ENCODE measurements around the gene WDR33. TPM values are rescaled to one million over a fixed set of nuclear protein-coding genes. Genes with fewer than 3 reads are reported as not detected.

WDR33 gene
- total RNA-seq, 1 donor from 2014 or later, result 60.7 TPM

DNA sequence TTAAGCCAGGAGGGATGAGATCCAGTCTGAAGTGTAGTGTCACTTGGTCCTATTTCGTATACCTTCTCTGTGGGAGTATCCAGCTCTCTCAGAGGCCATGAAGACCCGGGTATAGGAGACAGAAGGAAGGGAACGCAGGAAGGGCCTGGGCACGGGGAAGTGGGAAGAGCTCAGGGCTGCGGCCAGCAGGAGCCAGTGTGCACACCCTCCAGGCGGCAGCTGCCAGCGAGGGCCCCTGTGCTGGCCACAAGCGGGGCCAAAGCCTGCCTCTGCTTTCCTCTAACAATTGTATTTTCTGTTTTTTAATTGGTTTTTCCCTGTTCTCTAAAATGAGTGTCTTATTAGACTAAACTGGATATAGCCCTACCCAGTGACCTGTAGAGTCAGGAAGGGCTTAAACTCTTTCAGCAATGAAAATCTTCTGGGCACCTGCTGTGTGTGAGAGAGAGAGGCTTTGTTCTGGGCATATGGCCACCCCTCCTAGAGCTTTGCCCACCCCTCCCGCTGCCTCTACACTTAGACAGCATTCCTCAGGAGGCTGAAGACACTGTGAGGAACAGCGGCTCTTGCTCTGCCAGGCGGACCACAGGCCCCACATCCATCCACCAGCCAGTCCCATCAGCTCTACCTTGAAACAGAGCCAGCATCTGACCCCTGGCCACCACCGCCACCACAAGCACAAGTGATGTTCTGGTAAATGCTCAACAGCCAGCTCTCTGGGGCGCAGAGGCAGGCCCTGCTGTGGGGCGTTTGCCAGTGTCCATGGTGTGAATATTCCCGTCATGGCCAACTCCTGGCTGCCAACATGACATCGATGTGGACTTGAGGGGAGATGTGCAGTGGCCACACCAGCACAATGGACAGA is 155.5 kb downstream of the WDR33 start:
- DNase-seq (ENCODE audit: low read depth), result no peak

DNA sequence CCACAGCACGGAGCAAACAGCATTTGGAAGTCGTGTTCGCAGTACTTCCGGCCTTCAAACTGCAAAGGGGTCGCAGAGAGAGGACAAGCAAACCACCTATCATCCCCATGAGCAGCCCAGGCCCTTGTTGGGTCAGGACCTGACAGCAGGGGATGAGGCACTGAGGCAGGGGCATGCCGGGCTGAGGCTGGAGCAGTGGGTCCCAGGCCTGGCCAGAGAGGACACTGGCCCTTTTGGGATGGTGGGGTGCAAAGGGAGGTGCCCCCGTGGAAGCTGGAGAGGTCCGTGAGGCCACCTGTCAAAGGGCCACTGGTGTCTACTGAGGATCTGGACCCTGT is 156.2 kb downstream of the WDR33 start:
- DNase-seq (ENCODE audit: low read depth), result no peak

DNA sequence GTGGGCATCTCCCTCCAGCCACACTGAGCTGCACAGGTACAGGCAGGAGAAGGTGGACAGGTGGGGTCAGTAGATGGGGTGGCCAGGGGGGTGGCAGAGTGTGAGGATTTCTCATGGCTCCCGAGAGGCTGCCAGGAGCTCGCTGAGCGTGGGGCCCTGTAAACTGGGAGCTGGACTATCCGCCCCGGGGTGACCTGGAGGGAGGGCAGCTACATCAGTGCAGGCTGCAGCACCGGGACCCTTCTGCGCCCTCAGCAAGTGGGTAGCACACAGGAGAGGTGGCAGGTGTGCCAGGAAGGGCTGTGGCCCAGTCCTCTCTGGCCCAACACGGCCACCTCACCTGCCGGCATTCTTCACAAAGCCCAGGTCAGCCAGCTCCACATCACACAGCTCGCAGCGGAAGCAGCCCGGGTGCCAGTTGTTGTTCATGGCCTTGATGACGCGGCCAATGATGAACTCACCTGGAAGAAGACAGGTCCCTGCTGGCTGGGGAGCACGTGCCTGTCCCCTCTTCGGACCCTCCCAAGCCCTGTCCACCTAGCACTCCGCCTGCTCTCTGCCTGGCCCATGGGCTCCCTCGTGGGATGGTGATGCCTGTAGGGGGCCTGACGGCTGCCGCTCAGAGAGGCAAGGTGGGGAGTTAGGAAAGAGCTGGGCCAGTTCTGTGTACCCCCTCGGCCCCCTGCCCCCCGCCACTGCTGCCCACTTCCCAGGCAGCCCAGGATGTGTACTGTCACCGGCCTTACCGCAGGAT is 156.7 kb downstream of the WDR33 start:
- no peak for DNase-seq (ENCODE audit: low read depth)

DNA sequence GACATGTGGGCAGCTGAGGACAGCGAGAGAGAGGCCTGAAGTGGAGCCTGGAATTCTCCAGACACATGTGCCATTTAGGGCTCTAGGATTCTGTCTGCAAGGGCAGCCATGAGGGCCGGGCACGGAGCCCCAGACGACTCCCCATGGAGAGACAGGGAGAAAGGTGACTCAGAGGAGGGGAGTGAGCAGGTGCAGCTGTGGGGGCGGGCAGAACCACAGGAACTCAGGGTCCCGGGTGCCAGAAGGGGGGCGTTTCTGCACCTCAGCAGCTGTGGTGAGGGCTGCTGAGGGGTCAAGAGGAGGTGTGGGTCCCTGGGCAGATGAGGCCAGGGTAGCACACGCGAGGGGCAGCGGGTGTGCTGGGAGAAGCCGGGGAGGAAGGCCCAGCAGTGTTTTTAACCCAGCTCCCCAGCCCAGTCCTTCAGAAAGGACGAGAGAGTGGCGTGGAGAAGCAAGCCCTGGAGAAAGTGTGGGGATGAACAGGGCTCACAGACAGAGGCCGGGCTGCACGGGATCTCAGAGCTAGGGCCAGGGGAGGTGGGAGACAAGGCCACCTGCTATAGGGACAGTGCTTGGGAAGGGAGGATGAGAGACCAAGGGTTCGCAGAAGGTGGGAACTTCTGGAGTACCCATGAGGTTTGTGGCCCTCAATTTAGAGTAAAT is 157.4 kb downstream of the WDR33 start:
- DNase-seq (ENCODE audit: low read depth), result no peak

GRCh38 chr2:127652786-127653357 is 158.1 kb downstream of the WDR33 start:
- no peak for DNase-seq (ENCODE audit: low read depth)

DNA sequence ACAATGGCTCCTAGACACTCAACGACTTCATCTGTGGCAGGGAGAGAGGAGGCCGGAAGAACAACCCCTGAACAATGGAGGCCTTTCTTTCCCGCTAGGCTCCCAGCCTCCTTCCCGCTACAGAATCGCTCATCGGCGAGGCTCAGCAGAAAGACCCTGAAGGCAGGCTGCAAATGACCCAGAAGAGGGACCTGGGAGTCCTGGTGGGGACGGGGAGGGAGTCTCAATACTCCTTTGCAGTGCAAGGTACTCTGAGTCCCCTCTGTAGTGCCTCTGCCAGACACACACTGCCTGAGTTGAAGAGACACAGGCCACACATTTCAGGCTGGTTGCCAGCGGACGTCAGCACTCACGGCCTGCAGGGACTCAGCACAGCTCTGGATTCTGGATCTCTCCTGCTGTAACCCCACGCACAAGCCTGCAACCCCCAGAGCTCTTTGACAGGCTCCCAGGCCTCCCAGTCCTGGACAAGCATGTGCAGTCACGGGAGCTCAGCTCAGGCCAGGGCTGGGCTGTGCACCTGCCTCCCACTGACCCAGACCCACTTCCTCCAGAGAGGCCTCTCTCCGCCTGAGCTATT is 158.9 kb downstream of the WDR33 start:
- DNase-seq (ENCODE audit: low read depth), result no peak

DNA sequence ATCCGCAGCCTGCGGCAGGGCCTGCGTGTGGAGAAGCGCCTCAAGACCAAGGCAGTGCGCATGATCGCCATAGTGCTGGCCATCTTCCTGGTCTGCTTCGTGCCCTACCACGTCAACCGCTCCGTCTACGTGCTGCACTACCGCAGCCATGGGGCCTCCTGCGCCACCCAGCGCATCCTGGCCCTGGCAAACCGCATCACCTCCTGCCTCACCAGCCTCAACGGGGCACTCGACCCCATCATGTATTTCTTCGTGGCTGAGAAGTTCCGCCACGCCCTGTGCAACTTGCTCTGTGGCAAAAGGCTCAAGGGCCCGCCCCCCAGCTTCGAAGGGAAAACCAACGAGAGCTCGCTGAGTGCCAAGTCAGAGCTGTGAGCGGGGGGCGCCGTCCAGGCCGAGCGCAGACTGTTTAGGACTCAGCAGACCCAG is 159.6 kb downstream of the WDR33 start:
- no peak for DNase-seq (ENCODE audit: low read depth)

Other genes starting within 250 kb of the WDR33 start
- not detected in 2 replicates for gene GPR17, start 165.0 kb downstream of the WDR33 start, total RNA-seq
- 0.87 and 3.7 TPM in 2 replicates for gene LIMS2, start 135.6 kb downstream of the WDR33 start, total RNA-seq
- gene SFT2D3, start 109.7 kb downstream of the WDR33 start, total RNA-seq, result 5.4 and 9.2 TPM in 2 replicates
- gene POLR2D, start 47.0 kb upstream of the WDR33 start, total RNA-seq, result 16.8 and 32.1 TPM in 2 replicates
- gene AMMECR1L, start 74.8 kb upstream of the WDR33 start, total RNA-seq, result 21.0 and 27.6 TPM in 2 replicates
- gene SAP130, start 216.9 kb upstream of the WDR33 start, total RNA-seq, result 1.4 and 6.8 TPM in 2 replicates

Measured in renal cortical epithelial cell (primary cell).